HG03571 (cell line): Measurements from ENCODE around the gene FRMD4A.

Source experiments
- ATAC-seq: cut with Tn5 transposase; IDR thresholded peaks from one replicate; pipeline ENCODE4 v1.9.1; 2021; ENCODE audit not compliant: unreplicated experiment

Gene FRMD4A

GRCh38 chr10:13637303-13637856 lies 693.3 kb downstream of the FRMD4A start:
- ATAC-seq = no peak

GRCh38 chr10:13636776-13637175 lies 693.9 kb downstream of the FRMD4A start:
- no peak for ATAC-seq

- no peak for ATAC-seq
Observed at GRCh38 chr10:13634207-13634606, 696.5 kb downstream of the FRMD4A start.

GRCh38 chr10:13633689-13634088 lies 697.0 kb downstream of the FRMD4A start:
- no peak for ATAC-seq

- no peak for ATAC-seq
Observed at GRCh38 chr10:13632884-13633440, 697.8 kb downstream of the FRMD4A start.

GRCh38 chr10:13632440-13632839 lies 698.3 kb downstream of the FRMD4A start:
- peak; percentile 59 for ATAC-seq

GRCh38 chr10:13631594-13631993 lies 699.1 kb downstream of the FRMD4A start:
- no peak for ATAC-seq

GRCh38 chr10:13630231-13630630 lies 700.5 kb downstream of the FRMD4A start:
- no peak for ATAC-seq

- ATAC-seq = no peak
Observed at GRCh38 chr10:13629116-13629515, 701.6 kb downstream of the FRMD4A start.

GRCh38 chr10:13628661-13629060 lies 702.1 kb downstream of the FRMD4A start:
- ATAC-seq = no peak

- no peak for ATAC-seq
Observed at GRCh38 chr10:13627459-13628310, 703.0 kb downstream of the FRMD4A start.

- no peak for ATAC-seq
Observed at GRCh38 chr10:13624630-13625029, 706.1 kb downstream of the FRMD4A start.

- no peak for ATAC-seq
Observed at GRCh38 chr10:13621931-13622330, 708.8 kb downstream of the FRMD4A start.

GRCh38 chr10:13617116-13617515 lies 713.6 kb downstream of the FRMD4A start:
- no peak for ATAC-seq

- ATAC-seq = no peak
Observed at GRCh38 chr10:13615650-13616300, 714.9 kb downstream of the FRMD4A start.

GRCh38 chr10:13614530-13615332 lies 716.0 kb downstream of the FRMD4A start:
- no peak for ATAC-seq

- ATAC-seq = no peak
Observed at GRCh38 chr10:13613519-13613918, 717.2 kb downstream of the FRMD4A start.

- no peak for ATAC-seq
Observed at GRCh38 chr10:13612654-13613373, 717.9 kb downstream of the FRMD4A start.

- no peak for ATAC-seq
Observed at GRCh38 chr10:13608246-13608853, 722.4 kb downstream of the FRMD4A start.
